ENCODE measurements around the gene MYO9B.

DNA sequence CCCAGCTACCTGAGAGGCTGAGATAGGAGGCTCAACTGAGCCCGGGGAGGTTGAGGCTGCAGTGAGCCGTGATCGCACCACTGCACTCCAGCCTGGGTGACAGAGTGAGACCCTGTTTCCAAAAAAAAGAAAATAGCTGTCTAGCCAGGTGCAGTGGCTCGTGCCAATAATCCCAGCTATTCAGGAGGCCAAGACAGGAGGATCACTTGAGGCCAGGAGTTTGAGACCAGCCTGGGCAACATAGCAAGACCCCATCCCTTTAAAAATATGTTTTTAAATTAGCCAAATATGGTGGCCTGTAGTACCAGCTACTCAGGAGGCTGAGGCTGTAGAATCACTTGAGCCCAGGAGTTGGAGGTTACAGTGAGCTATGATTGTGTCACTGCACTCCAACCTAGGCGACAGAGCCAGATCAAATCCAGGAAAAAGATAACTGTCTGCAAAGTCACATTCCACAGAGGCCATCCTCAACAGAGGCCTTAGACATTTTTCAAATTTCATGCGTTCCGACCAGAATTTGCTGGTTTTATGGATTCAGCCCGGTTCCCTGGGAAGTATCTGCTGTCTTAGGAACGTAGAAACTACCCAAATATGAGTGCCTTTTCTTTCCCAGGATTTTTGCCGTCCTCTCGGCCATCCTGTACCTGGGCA lies 80.8 kb downstream of the MYO9B start:
- TF ChIP-seq, protein P1, sequence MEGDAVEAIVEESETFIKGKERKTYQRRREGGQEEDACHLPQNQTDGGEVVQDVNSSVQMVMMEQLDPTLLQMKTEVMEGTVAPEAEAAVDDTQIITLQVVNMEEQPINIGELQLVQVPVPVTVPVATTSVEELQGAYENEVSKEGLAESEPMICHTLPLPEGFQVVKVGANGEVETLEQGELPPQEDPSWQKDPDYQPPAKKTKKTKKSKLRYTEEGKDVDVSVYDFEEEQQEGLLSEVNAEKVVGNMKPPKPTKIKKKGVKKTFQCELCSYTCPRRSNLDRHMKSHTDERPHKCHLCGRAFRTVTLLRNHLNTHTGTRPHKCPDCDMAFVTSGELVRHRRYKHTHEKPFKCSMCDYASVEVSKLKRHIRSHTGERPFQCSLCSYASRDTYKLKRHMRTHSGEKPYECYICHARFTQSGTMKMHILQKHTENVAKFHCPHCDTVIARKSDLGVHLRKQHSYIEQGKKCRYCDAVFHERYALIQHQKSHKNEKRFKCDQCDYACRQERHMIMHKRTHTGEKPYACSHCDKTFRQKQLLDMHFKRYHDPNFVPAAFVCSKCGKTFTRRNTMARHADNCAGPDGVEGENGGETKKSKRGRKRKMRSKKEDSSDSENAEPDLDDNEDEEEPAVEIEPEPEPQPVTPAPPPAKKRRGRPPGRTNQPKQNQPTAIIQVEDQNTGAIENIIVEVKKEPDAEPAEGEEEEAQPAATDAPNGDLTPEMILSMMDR (IDR thresholded peaks at IDR 0.05; ENCODE audit: low read depth, low read length, poor library complexity, severe bottlenecking), result no peak
- TF ChIP-seq EZH2phosphoT487 (IDR thresholded peaks at IDR 0.05; ENCODE audit: borderline replicate concordance, low read length), result no peak
